GM21390 (cell line): ENCODE data around the gene OR4Q2.
"Not testable (repeated sequence)": the region's sequence is repeated elsewhere in the genome, so short reads cannot be mapped to it uniquely, and the experiment has no call there.

Experiments used
- ATAC-seq: cut with Tn5 transposase; IDR thresholded peaks from one replicate; pipeline ENCODE4 v1.9.1; 2021; ENCODE audit not compliant: unreplicated experiment

Gene OR4Q2

GRCh38 chr14:20001863-20002262, at the start of gene OR4Q2:
Gene OR4Q2, plus strand, starts transcription at chr14:20002163.
- ATAC-seq: no peak

DNA sequence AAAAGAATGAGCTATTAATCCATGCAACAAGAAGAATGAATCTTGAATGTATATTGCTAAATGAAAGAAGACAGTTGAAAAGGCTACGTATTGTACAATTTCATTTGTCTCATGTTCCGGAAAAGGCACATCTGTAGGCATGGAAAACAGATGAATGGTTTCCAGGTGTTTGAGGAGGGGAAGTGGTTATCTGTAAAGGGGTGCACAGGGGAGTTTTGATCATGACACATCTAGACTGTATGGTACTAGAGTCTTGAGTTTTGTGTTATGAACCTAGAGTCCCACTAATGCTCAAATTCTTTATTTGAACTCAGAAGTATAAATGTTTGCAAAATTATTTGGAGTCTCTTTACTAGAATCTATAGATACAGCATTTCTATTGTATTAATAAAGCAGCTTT, 32.2 kb upstream of the OR4Q2 start:
- ATAC-seq: not testable (repeated sequence)

- ATAC-seq: no peak
These were observed 27.1 kb upstream of the OR4Q2 start for GRCh38 chr14:19974844-19975243.

- no peak for ATAC-seq
These were observed 26.7 kb upstream of the OR4Q2 start, which contains the start of gene OR4K15 for GRCh38 chr14:19975291-19975690. Gene OR4K15, plus strand, starts transcription at chr14:19975591. Its CDS starts 0 bp downstream, at chr14:19975591.

- no peak for ATAC-seq
These were observed 8.5 kb upstream of the OR4Q2 start for GRCh38 chr14:19993438-19993837.

GRCh38 chr14:20002319-20002718, 356 bp downstream of the OR4Q2 start:
- ATAC-seq: no peak

GRCh38 chr14:20008156-20008555, 6.2 kb downstream of the OR4Q2 start:
- ATAC-seq: no peak

DNA sequence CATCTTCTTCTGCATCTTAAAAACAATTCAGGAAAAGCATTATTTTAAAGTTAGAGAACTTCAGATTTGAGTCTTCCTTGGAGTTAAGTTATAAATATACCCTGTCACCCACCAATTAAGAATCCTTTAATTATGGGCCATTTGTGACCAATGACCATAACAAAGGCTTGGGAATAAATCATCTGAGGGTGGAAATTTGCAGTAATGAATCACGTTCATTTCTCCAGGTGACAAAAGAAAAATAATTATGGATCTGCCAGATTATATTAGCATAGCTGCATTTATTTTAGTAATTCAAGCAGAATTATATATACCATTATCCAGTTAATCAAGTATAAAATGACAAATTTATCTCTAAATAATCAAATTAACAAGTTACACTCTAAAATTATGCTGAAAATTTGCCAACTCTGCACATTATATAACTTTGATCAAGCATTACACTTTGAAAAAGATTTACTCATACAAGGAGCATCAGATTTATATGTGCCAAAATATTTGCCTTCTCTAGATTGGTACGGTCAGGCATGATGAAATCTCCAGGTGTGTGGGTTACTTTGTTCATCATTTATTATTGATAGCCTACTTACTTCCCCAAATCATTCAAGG, 17.4 kb downstream of the OR4Q2 start, which contains the start of gene OR4K14:
Gene OR4K14, minus strand, starts transcription at position 51 of the 609 bp plus-strand sequence. CDS start 4,114 bp downstream, outside the sequence.
- ATAC-seq: no peak

DNA sequence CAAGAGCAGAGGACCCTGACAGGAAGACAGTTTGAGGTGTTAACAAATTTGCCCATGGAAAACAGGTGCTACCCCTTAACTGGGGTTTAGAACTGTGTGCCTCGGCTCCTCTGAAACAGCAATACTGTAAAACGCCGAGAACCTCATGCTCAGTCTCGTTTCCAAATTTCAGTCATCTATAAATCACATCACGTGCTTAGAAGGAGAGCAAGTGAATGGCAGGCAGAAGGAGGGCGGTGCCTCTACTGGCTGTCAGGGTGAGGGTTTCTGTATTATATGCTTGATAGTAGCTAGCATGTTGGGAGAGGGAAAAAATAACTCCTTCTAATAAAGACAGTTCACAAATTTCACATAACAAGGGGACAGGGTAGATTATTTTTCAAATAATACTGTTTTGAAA, 29.1 kb downstream of the OR4Q2 start:
- ATAC-seq: no peak

DNA sequence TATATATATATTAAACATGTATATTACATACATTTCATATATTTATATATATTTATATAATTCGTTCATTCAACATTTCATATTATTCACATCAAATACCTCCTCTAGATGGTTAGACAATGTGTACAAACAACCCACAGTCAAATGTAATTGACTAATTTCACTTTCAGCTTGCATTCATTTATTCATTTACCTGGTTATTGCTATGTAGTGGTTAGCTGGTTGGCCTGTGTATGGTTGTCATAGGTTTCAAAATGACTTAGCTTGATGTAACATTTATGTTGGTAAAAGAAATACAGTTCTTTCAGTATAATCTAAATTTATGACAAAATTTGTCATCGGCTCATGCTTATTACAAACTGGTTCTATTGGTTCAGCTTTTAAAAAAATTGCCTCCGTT, 33.5 kb downstream of the OR4Q2 start:
- ATAC-seq: no peak

DNA sequence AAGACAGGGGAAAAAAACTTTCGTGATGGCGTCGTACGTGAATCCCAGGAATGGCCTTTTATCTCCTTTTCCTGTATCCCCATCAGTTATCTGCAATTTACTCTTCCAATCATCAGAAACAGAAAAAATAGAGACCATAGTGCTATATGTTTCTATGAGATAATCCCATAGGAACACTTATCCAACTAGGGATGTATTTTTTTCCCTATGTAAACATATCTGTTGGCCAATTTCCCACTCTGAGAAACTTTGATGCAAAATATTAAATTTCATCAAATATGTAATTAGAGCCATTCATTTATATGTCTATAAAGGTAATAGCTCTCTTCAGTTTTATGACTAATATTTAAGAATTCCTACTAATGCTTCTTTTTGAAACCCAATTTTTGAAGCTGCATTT, 34.0 kb downstream of the OR4Q2 start, which contains the start of gene OR4K13:
Gene OR4K13, minus strand, starts transcription at position 101 of the 400 bp plus-strand sequence. CDS start 1,280 bp downstream, outside the sequence.
- no peak for ATAC-seq

- no peak for ATAC-seq
These were observed 42.3 kb downstream of the OR4Q2 start for GRCh38 chr14:20044243-20044642.

GRCh38 chr14:20048202-20048601, 46.2 kb downstream of the OR4Q2 start:
- ATAC-seq: no peak
